Right hindlimb (tissue), 1 donor: Measurements from ENCODE around the gene ETV4.

ENCODE experiments used
- DNase-seq: peaks from one replicate; pipeline ENCODE4 v3.0.0-alpha.2; 2018

Gene ETV4

GRCh38 chr17:43572368-43572980 is 26.3 kb upstream of the ETV4 start:
- DNase-seq = no peak

DNA sequence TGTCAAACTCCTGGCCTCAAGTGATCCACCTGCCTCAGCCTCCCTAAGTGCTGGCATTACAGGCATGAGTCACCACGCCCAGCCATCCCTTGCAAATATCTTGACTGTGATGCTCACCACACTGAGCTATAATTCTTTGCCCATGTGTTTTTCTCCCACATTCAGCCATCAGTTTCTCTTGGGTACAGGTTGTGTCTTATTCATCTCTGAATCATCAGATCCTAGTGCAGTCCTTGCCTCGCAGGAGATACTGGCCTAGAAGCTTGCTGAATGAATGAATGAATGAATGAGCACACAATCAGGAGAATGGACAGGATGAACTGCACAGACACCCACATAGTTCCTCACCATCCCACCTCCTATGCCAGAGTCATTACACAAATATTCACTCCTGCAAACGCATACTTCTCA is 24.4 kb upstream of the ETV4 start:
- no peak for DNase-seq

DNA sequence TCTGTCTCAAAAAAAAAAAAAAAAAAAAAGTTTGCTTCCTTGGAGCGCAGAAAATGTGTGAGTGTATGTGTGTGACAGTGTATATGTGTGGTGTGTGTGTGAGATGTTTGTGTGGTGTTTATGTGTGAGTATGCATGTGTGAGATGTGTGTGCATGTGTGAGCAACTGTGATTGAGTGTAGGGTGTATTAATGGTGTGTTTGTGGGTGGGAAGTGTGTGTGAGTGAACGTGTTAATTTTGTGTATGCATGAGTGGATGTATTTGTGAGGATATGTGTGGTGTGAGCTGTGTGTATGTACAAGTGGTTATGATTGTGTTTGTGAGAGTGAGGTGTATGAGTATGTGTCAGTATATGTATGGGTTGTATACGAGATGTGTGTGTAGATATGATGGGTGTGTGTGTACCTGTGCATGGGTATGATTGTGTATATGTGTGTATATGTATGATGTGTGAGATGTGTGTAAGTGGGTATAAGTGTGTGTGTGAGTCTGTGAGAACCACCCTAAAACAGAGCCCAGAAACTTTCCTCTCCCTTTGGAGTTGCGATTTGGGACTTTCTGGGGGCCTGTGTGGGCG is 22.5 kb upstream of the ETV4 start:
- DNase-seq = no peak

- DNase-seq = no peak
These were observed 17.8 kb upstream of the ETV4 start for GRCh38 chr17:43563600-43564594.

DNA sequence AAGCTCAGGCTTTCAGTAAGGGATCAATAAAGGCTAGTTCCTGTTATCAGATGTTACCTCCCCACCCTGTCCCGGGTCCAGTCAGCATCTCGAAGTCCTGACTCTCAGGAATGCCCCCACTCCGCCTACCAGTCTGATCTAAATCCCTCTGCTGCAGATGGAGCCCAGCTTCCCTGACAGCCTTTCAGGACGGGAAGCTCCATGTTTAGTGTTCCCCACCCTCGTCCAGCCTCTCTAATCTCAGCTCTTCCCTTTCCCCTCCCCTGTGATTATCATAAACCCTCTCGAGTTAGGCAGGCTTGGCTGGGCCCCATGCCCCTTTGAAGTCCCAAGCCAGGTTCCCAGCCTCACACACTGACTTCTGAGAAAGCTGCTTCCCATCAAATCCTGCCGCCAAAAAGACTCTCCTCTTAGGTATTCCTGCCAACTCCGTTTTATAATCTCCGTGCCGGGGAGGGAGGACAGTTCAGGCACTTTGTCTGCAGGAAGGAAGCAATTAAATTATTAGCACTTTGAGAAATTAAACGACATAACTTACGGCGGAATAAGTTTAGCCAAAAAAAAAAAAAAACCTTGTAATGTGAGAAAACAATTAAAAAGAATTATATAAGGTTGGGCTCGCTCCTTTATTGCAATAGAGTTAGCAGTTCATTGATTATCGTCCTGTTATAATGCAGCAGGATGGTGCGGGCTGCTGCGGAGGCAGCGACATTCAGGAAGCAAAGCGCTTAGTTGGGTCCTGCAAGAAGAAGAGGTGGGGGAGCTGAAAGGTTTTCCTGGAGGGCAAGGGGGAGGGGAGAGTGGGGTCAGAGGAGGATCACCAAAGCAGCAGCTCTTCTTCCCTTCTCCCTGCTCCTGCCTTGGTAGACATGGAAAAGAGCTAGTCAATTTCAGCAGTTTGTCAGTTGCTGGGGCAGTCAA is 16.8 kb upstream of the ETV4 start:
- DNase-seq = no peak

DNA sequence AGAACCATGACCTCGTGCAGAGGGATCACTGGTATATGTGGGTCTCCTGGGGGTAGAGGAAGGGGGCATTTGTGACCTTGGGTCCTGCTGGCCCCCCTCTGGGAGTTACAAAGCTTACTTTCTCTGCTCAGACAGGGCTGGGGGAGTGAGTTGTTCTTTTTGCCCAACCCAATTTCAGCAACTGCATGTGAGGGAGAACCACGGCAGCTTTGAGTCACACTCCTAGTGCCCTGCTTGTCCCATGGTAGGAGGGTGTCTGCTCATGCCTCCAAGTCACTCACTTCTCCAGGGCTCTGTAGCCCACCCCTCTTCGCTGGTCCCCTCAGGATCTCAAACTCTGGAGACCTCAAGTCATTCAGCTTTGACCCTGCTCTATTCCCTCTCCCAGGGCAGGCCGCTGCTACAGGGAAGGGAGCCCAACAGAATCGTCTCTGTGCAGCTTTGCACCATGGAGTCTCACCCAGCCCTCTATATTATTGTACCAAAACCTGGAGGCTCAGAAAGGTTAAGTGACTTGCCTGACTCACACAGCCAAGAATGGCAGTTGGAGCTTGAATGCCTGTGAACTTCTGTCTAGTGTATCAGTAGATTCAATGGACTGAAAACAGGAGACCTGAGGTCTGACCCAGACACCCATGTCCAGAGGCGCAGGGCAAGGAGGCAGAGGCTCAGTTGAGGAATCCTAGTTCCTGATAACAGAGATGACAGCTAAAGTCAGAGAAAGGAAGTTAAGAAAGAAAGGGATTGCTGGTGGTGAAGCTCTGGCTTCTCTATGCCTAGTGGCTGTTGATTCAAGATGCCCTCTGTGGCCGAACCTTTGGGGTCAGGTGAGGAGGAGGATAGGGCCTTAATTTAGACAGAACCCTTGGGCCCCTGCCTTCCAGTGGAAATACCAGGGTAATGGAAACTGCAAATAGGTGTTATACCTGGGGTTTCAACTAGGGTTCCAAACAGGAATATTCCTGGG is 14.6 kb upstream of the ETV4 start:
- no peak for DNase-seq

DNA sequence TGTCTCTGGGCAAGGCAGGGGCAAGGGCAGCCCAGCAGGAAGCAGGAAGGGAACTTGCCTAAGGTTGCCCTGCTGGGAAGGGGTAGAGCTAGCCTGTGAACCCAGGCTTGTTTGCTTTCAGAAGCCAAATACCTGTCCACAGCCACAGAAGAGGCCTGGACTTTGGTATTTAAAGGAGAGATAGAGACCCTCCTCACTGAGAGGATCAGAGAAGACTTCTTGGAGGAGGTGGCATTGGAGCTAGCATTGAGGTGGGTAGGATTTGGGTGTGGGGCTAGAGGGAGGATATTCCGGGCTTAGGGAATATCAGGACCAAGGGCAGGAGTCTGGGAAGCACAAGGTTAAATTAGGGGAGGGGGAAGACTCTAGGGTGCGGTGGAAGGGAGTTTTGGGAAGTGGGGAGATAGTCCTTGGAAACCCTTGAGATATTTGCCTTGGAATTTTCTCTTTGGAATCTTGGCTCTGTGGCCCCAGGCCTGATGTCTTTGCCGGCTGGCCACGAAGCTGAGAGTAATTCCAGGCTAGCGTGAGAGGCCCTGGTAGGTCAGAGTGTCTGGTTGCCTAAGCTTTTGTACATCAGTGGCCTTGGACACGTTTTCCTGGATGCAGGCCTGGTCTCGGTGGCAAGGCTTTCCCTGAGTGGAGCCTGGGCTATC is 13.1 kb upstream of the ETV4 start:
- peak; percentile 64 for DNase-seq

DNA sequence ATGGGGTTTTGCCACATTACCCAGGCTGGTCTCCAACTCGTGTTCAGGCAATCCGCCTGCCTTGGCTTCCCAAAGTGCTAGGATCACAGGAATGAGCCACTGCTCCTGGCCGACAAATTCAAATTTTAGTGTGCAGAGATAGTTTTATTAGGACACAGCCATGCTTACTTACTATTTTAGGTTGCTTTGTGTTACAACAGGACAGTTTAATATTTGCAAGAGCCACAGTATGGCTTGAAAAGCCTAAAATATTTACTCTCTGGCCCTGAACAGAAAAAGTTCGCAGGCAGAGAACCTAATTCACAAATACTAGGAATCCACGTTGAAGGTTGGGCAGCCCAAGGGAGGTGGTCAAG is 12.6 kb upstream of the ETV4 start:
- no peak for DNase-seq

DNA sequence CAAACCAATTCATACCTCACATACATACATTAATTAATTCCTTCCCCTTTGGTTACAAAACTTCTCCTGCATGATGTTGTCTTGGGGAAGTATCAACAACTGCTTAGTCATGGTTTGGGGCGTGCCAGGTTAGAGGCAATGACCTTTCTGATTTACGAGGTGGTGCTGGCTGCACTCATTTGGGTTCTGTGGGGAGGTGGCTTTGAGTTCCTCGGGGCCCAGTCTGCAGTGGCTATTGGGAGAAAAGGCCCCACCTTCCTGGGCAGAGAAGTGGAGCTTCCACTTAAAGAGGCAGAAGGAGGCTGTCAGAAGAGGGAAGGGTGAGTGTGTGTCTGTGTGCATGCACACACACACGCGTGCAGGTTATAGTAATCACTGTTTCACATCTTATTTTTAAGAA is 10.2 kb upstream of the ETV4 start:
- no peak for DNase-seq

DNA sequence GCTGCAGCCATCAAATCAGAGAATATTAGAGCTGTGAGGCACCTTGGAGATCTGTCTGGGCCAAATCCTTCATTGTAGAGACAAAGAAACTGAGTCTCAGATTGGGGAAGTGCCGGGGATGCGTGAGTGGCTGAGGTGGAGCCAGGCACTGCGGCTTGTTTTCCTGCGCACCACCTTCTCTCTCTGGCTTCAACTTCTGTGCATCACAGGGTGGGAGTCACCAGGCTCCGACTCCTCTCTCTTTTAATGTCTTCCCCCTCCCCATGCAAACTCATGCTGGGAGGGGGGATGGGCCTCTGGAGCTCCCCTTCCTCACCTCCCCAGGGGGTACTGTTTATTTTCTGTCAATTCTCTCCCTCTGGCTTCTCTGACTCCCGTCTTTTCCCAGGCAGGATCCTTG is 8.7 kb upstream of the ETV4 start:
- no peak for DNase-seq

DNA sequence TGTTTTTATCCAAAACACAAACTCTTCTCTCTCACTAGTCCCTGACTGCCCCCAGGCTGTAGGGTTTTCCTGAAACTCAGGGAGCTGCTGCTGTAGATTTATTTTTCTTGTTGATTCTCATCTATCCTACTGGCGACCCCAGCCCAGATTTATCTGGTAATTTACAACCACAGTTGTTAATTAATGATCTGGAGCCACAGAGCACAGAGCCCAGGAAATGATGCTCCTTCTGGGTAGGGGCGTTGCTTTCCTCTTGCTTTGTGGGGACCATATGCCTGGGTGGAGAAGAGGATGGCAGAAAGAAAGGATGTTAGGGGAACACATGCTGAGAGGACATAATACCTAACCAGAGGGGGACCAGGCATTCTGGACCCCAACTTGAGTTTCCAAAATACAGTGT is 7.4 kb upstream of the ETV4 start:
- no peak for DNase-seq

DNA sequence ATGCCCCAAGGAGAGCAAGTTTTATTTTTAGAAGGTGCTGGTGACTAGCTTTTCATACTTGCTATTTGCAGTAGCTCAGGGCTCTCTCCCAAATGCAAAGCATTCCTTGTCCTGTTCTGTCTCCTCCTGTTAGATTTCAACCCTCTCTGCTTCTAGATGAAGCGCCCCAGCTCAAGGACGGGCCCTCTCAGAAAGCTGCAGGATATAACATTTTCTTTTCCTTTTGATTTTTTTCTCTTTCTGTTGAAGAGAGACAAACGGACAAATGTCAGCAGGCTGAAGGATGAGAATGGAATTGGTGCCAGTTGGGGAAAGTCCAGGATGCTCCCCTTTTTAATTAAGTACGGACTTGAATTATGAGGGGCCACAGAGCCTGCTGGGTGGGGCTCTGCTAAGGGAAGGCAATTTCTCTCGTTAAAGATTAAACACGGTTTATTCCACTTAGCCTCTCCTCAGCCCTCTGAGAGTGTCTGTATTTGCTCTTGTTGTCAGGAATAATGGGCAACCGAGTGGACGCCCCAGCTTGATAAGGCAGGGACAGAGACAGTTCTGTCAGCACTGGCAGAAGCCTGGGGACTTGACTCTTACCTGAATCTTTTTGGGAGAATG is 6.2 kb upstream of the ETV4 start:
- no peak for DNase-seq

DNA sequence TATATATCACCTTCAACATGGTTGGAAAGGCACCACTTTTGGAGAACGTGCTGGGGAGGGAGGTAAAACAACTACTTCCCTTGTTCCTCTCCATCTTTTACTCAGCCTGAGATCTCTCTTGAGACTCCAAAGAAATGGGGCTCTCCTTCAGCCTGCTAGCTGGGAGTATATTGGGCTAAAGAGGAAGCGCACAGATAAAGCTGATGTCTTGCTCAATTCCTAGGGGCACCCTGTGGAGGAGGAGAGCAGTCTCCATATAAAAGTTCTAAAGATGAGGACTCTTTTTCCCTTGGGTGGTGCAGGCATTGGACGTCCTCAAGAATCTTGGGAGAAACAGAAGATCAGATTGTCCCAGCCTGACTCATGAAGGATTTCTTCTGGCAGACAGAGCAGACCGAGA is 4.6 kb upstream of the ETV4 start:
- no peak for DNase-seq

- DNase-seq = no peak
These were observed 3.4 kb upstream of the ETV4 start for GRCh38 chr17:43549496-43549895.

- DNase-seq = no peak
These were observed 2.7 kb upstream of the ETV4 start for GRCh38 chr17:43548689-43549379.

- DNase-seq = no peak
These were observed 1.6 kb upstream of the ETV4 start for GRCh38 chr17:43547659-43548256.

DNA sequence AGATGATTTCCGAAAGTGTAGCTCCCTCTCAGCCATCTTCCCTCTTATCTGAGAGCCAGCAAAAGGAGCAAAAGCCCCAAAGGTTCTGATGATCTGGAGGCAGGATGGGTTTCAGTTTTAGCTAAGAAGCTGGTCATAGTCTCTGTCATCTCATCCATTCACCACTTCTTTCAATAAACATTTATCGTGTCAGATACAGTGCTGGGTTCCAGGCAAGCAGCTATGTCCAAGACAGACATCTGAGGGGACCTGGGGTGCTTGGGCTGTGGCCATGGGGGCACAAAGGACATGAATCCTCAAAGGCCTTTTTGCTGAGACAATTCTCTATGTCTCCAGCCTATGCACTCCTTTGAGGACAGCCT is 1.0 kb upstream of the ETV4 start:
- DNase-seq = no peak

DNA sequence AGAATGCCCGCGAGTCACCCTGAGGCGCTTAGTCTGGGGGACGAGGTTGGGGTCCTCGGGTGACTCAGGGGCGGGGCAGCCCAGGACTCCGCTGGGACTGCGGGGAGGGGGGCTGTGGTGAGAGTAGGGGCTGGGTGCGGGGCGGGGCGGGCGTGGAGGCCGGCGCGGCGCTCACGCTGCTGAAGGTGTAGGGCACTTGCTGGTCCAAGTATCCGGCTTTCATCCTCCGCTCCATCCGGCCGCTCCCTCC is 832 bp downstream of the ETV4 start:
- peak; percentile 39 for DNase-seq

- no peak for DNase-seq
These were observed 2.2 kb downstream of the ETV4 start for GRCh38 chr17:43543771-43544575.
